Mesendoderm (in vitro differentiated cells): ENCODE measurements around the gene POLR2C.

Experiments
- DNase-seq: peaks from one replicate; pipeline ENCODE4 v3.0.0; 2013
- H2AK5ac ChIP-seq: 2 replicates; pipeline ENCODE4 v1.6.1; 2013; ENCODE audit warnings: low read length, inconsistent platforms
- H2BK120ac ChIP-seq: 2 replicates; pipeline ENCODE4 v1.6.1; 2013; ENCODE audit warnings: low read depth, mild to moderate bottlenecking, low read length, moderate library complexity, mixed read lengths
- H2BK15ac ChIP-seq: replicated peaks from 2 replicates; pipeline ENCODE4 v1.6.1; 2013; ENCODE audit warnings: low read depth, mild to moderate bottlenecking, moderate library complexity
- H2BK5ac ChIP-seq: 2 replicates; pipeline ENCODE4 v1.6.1; 2013; ENCODE audit warnings: low read length, inconsistent platforms
- H3K18ac ChIP-seq: 2 replicates; pipeline ENCODE4 v1.6.1; 2013; ENCODE audit warnings: mild to moderate bottlenecking, low read length, mixed read lengths
- H3K23ac ChIP-seq: one replicate; pipeline ENCODE4 v1.6.1; 2013; ENCODE audit warnings: low read length
- H3K27ac ChIP-seq: 2 replicates; pipeline ENCODE4 v1.5.1; 2013; ENCODE audit warnings: low read depth, mild to moderate bottlenecking, inconsistent platforms, low read length, moderate library complexity
- H3K27me3 ChIP-seq: 2 replicates; pipeline ENCODE4 v1.6.1; 2013; ENCODE audit warnings: low read length, control low read depth, mild to moderate bottlenecking, inconsistent platforms; ENCODE audit not compliant: insufficient read depth, poor library complexity
- H3K36me3 ChIP-seq: 2 replicates; pipeline ENCODE4 v1.6.1; 2013; ENCODE audit warnings: low read length, inconsistent platforms; ENCODE audit not compliant: control insufficient read depth, insufficient read depth
- H3K4ac ChIP-seq: one replicate; pipeline ENCODE4 v1.6.1; 2013; ENCODE audit warnings: low read depth, mild to moderate bottlenecking, low read length, moderate library complexity
- H3K4me1 ChIP-seq: 2 replicates; pipeline ENCODE4 v1.6.1; 2013; ENCODE audit warnings: low read depth, low read length, inconsistent platforms; ENCODE audit not compliant: control insufficient read depth
- H3K4me2 ChIP-seq: 2 replicates; pipeline ENCODE4 v1.6.1; 2013; ENCODE audit warnings: low read length
- H3K4me3 ChIP-seq: 2 replicates; pipeline ENCODE4 v1.5.1; 2013; ENCODE audit warnings: mild to moderate bottlenecking, low read length
- H3K56ac ChIP-seq: one replicate; pipeline ENCODE4 v1.6.1; 2013; ENCODE audit warnings: low read length
- H3K79me1 ChIP-seq: 2 replicates; pipeline ENCODE4 v1.6.1; 2013; ENCODE audit warnings: low read length, inconsistent platforms
- H3K79me2 ChIP-seq: 2 replicates; pipeline ENCODE4 v1.6.1; 2013; ENCODE audit warnings: mild to moderate bottlenecking, low read length; ENCODE audit not compliant: control insufficient read depth, insufficient read depth
- H3K9ac ChIP-seq: 2 replicates; pipeline ENCODE4 v1.6.1; 2013; ENCODE audit warnings: low read length, inconsistent platforms
- H4K5ac ChIP-seq: one replicate; pipeline ENCODE4 v1.6.1; 2013; ENCODE audit warnings: low read length
- H4K8ac ChIP-seq: one replicate; pipeline ENCODE4 v1.6.1; 2013; ENCODE audit warnings: low read depth, mild to moderate bottlenecking, control low read depth, low read length, moderate library complexity
- WGBS: extraction: QIAGEN DNeasy Blood & Tissue Kit; methylation state at CpG from one replicate; pipeline ENCODE4 v1.1.7; 2013; ENCODE audit warnings: low lambda C conversion rate, missing lambda C conversion rate; ENCODE audit not compliant: insufficient coverage; ENCODE audit errors: extremely low coverage; 5-methylcytosine and 5-hydroxymethylcytosine counted together

The POLR2C gene

GRCh38 chr16:57486858-57487834 is 24.7 kb downstream of the POLR2C start:
- Histone ChIP-seq H3K4me3 (no peak overlapping the region), H2BK15ac (no peak overlapping the region), H4K8ac (no peak overlapping the region), H3K79me2 (no peaks in the 10 kb centered on the region), H3K18ac (no peak overlapping the region), H2BK120ac (no peak overlapping the region), H3K27ac (no peak overlapping the region), H3K4me2 (no peak overlapping the region), H3K56ac (peak overlapping the region; percentile 52), H4K5ac (no peak overlapping the region), H3K4me1 (peaks cover 1% of the 10 kb centered on the region), H2BK5ac (no peak overlapping the region), H3K23ac (no peak overlapping the region), H3K79me1 (no peaks in the 10 kb centered on the region), H2AK5ac (no peak overlapping the region), H3K36me3 (no peaks in the 10 kb centered on the region), H3K27me3 (no peaks in the 10 kb centered on the region), H3K4ac (no peak overlapping the region), H3K9ac (no peak overlapping the region)
- no peak for DNase-seq
- no CpG with 5 or more reads among the region's 8 CpGs for WGBS

GRCh38 chr16:57489229-57489628 is 26.8 kb downstream of the POLR2C start:
- WGBS, result no CpG with 5 or more reads among the region's 5 CpGs

GRCh38 chr16:57493767-57494166 is 31.3 kb downstream of the POLR2C start:
- Histone ChIP-seq H3K4me1 (no peaks in the 10 kb centered on the region), H2AK5ac (no peak overlapping the region), H4K8ac (no peak overlapping the region), H3K4me2 (no peak overlapping the region), H3K27ac (no peak overlapping the region), H3K79me2 (no peaks in the 10 kb centered on the region), H3K79me1 (no peaks in the 10 kb centered on the region), H3K18ac (no peak overlapping the region), H3K9ac (no peak overlapping the region), H4K5ac (no peak overlapping the region), H3K23ac (no peak overlapping the region), H2BK5ac (no peak overlapping the region), H2BK120ac (no peak overlapping the region), H3K56ac (no peak overlapping the region), H3K27me3 (no peaks in the 10 kb centered on the region), H2BK15ac (no peak overlapping the region), H3K36me3 (no peaks in the 10 kb centered on the region), H3K4ac (no peak overlapping the region), H3K4me3 (no peak overlapping the region)
- DNase-seq, result no peak
- WGBS, result no CpG with 5 or more reads among the region's 4 CpGs

More at GRCh38 chr16:57489229-57489628, 26.8 kb downstream of the POLR2C start:
- Histone ChIP-seq H3K23ac (no peak overlapping the region), H3K4ac (no peak overlapping the region), H3K79me2 (no peaks in the 10 kb centered on the region), H3K79me1 (no peaks in the 10 kb centered on the region), H3K27me3 (no peaks in the 10 kb centered on the region), H3K9ac (no peak overlapping the region), H3K4me1 (peaks cover 1% of the 10 kb centered on the region), H3K4me2 (no peak overlapping the region), H2BK15ac (no peak overlapping the region), H4K8ac (no peak overlapping the region), H4K5ac (no peak overlapping the region), H2BK5ac (no peak overlapping the region), H2BK120ac (no peak overlapping the region), H3K56ac (no peak overlapping the region), H3K27ac (no peak overlapping the region), H3K36me3 (no peaks in the 10 kb centered on the region), H3K18ac (no peak overlapping the region), H3K4me3 (no peak overlapping the region), H2AK5ac (no peak overlapping the region)
- no peak for DNase-seq

GRCh38 chr16:57497121-57497520 is 34.6 kb downstream of the POLR2C start:
- H2BK5ac ChIP-seq, result no peak overlapping the region
- H3K23ac ChIP-seq, result no peak overlapping the region
- H3K4me2 ChIP-seq, result no peak overlapping the region
- H3K36me3 ChIP-seq, result no peaks in the 10 kb centered on the region
- no peak overlapping the region for H3K9ac ChIP-seq
- H3K27ac ChIP-seq, result no peak overlapping the region
- H3K79me1 ChIP-seq, result no peaks in the 10 kb centered on the region
- H3K56ac ChIP-seq, result no peak overlapping the region
- no peak overlapping the region for H2BK15ac ChIP-seq
- no peak for DNase-seq
- H3K27me3 ChIP-seq, result no peaks in the 10 kb centered on the region
- H3K4ac ChIP-seq, result no peak overlapping the region
- H3K18ac ChIP-seq, result no peak overlapping the region
- WGBS, result no CpG with 5 or more reads among the region's 13 CpGs
- no peak overlapping the region for H4K5ac ChIP-seq
- no peak overlapping the region for H2BK120ac ChIP-seq
- no peak overlapping the region for H4K8ac ChIP-seq
- no peak overlapping the region for H3K4me3 ChIP-seq
- no peak overlapping the region for H2AK5ac ChIP-seq
- no peaks in the 10 kb centered on the region for H3K79me2 ChIP-seq
- H3K4me1 ChIP-seq, result peaks cover 3% of the 10 kb centered on the region

GRCh38 chr16:57498031-57498430 is 35.6 kb downstream of the POLR2C start:
- H3K4me2 ChIP-seq, result no peak overlapping the region
- H3K56ac ChIP-seq, result no peak overlapping the region
- no peak for DNase-seq
- no peak overlapping the region for H4K5ac ChIP-seq
- peaks cover 3% of the 10 kb centered on the region for H3K4me1 ChIP-seq
- no peaks in the 10 kb centered on the region for H3K79me1 ChIP-seq
- H3K36me3 ChIP-seq, result no peaks in the 10 kb centered on the region
- H3K27ac ChIP-seq, result no peak overlapping the region
- no peak overlapping the region for H2BK5ac ChIP-seq
- H2BK120ac ChIP-seq, result no peak overlapping the region
- H3K79me2 ChIP-seq, result no peaks in the 10 kb centered on the region
- H3K9ac ChIP-seq, result no peak overlapping the region
- H2BK15ac ChIP-seq, result no peak overlapping the region
- no peak overlapping the region for H3K4me3 ChIP-seq
- no peak overlapping the region for H3K23ac ChIP-seq
- H3K27me3 ChIP-seq, result no peaks in the 10 kb centered on the region
- H2AK5ac ChIP-seq, result no peak overlapping the region
- H4K8ac ChIP-seq, result no peak overlapping the region
- H3K18ac ChIP-seq, result no peak overlapping the region
- H3K4ac ChIP-seq, result no peak overlapping the region
- WGBS, result no CpG with 5 or more reads among the region's 4 CpGs
